LNCAP (cell line): Measurements from ENCODE around the gene EPN1.

Source experiments
- CTCF ChIP-seq: fragments of 450-650 bp; IDR thresholded peaks from 2 replicates; pipeline ENCODE4 v1.5.1; 2017; ENCODE audit warnings: mild to moderate bottlenecking

Gene EPN1

GRCh38 chr19:55637534-55637933 is 37.5 kb upstream of the EPN1 start:
- no peak for TF ChIP-seq CTCF

- peak; percentile 36; the same call in 1 of the 2 replicates for TF ChIP-seq CTCF
Measured at GRCh38 chr19:55638864-55639359, 36.1 kb upstream of the EPN1 start.

- TF ChIP-seq CTCF: no peak
Measured at GRCh38 chr19:55640043-55640576, 34.9 kb upstream of the EPN1 start.

GRCh38 chr19:55640577-55641425 is 34.2 kb upstream of the EPN1 start, which contains the start of gene ZNF580:
Gene ZNF580, plus strand, starts transcription at chr19:55641002. Its CDS starts 1,507 bp downstream, at chr19:55642509.
- TF ChIP-seq CTCF: no peak

- no peak for TF ChIP-seq CTCF
Measured at GRCh38 chr19:55641426-55642152, 33.4 kb upstream of the EPN1 start.

GRCh38 chr19:55642153-55643002 is 32.6 kb upstream of the EPN1 start:
- no peak for TF ChIP-seq CTCF
